HCT116 (cell line): ENCODE results near the gene MXRA7.

ENCODE experiments used
- CTCF ChIP-seq, 3 experiments: fragments of 200-600 bp in 1 of 3; sonication (generic) in 1 of 3; IDR thresholded peaks in 2 of 3; conservative IDR thresholded peaks in 1 of 3; 2 replicates each; pipeline ENCODE4 v1.5.1; 2012 to 2017; ENCODE audit warnings: low read depth in 2 of 3, low read length in 2 of 3, antibody characterized with exemption in 1 of 3, borderline replicate concordance in 1 of 3, control low read depth in 1 of 3, mild to moderate bottlenecking in 1 of 3, mixed read lengths in 1 of 3, mixed run types in 1 of 3, moderate library complexity in 1 of 3; ENCODE audit not compliant: insufficient read depth in 1 of 3
- EZH2 ChIP-seq: fragments of 200-600 bp; sonication (generic); IDR thresholded peaks from 2 replicates; pipeline ENCODE4 v1.6.1; 2017; ENCODE audit warnings: antibody characterized with exemption, mixed run types
- EZH2phosphoT487 ChIP-seq: fragments of 200-600 bp; IDR thresholded peaks from 2 replicates; pipeline ENCODE4 v1.6.1; 2018; ENCODE audit warnings: antibody characterized with exemption, borderline replicate concordance
- POLR2A ChIP-seq: IDR thresholded peaks from 2 replicates; pipeline ENCODE4 v1.7.0; 2011; ENCODE audit warnings: borderline replicate concordance; ENCODE audit not compliant: insufficient read depth, insufficient read length; ENCODE audit errors: extremely low read depth
- POLR2AphosphoS5 ChIP-seq: IDR thresholded peaks from 2 replicates; pipeline ENCODE4 v1.6.1; 2011; ENCODE audit warnings: mild to moderate bottlenecking, low read depth, low read length, moderate library complexity
- SP1 ChIP-seq: IDR thresholded peaks from 2 replicates; pipeline ENCODE4 v1.6.1; 2012; ENCODE audit warnings: low read depth
- YY1 ChIP-seq: IDR thresholded peaks from 2 replicates; pipeline ENCODE4 v1.6.1; 2011; ENCODE audit warnings: low read length, low read depth, moderate library complexity, mild to moderate bottlenecking; ENCODE audit not compliant: insufficient replicate concordance; ENCODE audit errors: extremely low read depth
- TF ChIP-seq, protein P1 (sequence below): IDR thresholded peaks from 2 replicates; pipeline ENCODE4 v1.6.1; 2011; ENCODE audit warnings: mild to moderate bottlenecking, low read length, moderate library complexity; ENCODE audit not compliant: insufficient replicate concordance; ENCODE audit errors: extremely low read depth
- TF ChIP-seq, protein P2 (sequence below): IDR thresholded peaks from 2 replicates; pipeline ENCODE4 v1.6.1; 2012

DNA sequence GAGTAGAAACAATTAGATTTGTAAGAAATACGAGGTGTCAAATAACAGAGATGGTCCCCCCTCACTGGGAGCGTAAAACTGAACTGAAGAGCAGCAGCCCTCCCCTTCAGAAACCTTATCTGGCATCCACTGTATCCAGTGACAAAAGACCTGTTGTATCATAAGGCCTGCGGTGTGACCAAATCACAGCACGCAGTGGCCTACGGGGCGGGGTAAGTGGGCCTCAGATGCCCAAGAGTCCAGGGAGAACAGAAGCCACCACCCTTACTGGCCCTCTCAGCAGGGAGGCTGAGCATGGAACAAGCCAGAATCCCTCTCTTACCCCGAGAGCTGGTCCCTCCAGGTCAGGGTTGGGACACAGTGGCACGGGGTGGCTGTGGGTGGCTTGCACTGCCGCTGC, 10.2 kb upstream of the MXRA7 start:
- TF ChIP-seq SP1 (no peak), EZH2phosphoT487 (no peak), EZH2 (no peak), POLR2A (no peak), CTCF (IDR thresholded peaks at IDR 0.05 in 2 of 3, conservative IDR thresholded peaks at IDR 0.05 in 1 of 3; ENCODE audit: borderline replicate concordance in 1 of 3, insufficient read depth in 1 of 3, low read depth in 2 of 3, low read length in 2 of 3) (no peak), POLR2AphosphoS5 (no peak), YY1 (no peak)
- TF ChIP-seq, protein P1, sequence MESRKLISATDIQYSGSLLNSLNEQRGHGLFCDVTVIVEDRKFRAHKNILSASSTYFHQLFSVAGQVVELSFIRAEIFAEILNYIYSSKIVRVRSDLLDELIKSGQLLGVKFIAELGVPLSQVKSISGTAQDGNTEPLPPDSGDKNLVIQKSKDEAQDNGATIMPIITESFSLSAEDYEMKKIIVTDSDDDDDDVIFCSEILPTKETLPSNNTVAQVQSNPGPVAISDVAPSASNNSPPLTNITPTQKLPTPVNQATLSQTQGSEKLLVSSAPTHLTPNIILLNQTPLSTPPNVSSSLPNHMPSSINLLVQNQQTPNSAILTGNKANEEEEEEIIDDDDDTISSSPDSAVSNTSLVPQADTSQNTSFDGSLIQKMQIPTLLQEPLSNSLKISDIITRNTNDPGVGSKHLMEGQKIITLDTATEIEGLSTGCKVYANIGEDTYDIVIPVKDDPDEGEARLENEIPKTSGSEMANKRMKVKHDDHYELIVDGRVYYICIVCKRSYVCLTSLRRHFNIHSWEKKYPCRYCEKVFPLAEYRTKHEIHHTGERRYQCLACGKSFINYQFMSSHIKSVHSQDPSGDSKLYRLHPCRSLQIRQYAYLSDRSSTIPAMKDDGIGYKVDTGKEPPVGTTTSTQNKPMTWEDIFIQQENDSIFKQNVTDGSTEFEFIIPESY: no peak
- TF ChIP-seq, protein P2, sequence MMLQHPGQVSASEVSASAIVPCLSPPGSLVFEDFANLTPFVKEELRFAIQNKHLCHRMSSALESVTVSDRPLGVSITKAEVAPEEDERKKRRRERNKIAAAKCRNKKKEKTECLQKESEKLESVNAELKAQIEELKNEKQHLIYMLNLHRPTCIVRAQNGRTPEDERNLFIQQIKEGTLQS: no peak
